ENCODE data around the gene RMDN2. TPM values are rescaled to one million over a fixed set of nuclear protein-coding genes. Genes with fewer than 3 reads are reported as not detected.
"Not testable (repeated sequence)": the region's sequence is repeated elsewhere in the genome, so short reads cannot be mapped to it uniquely, and the experiment has no call there.

The RMDN2 gene
- total and polyA plus RNA-seq, 10 of the 15 experiments (the other 5 are each of a cell fraction or from before 2014, with no cell fraction given): 2.6 to 12.4 (median 9.2) TPM

GRCh38 chr2:37928377-37928776 lies 3.3 kb downstream of the RMDN2 start (continued):
- TF ChIP-seq ZBTB11 (CRISPR knock-in tag; IDR thresholded peaks at IDR 0.05): no peak
- no peak for TF ChIP-seq SREBF2 (IDR thresholded peaks at IDR 0.05; ENCODE audit: low read length)

- DNase-seq (ENCODE audit: low read depth, low spot score); H3K4me3 ChIP-seq; SMC1A ChIA-PET (ENCODE audit: uncharacterized antibody, unreplicated experiment); intact Hi-C loops (cut with micrococcal nuclease; ENCODE audit: unreplicated experiment); H4K20me1 ChIP-seq (ENCODE audit: control insufficient read depth, insufficient read depth); H3K27me3 ChIP-seq (replicated peaks in 1 of 2; ENCODE audit: control insufficient read depth in 2 of 2, insufficient read depth in 2 of 2, low read length in 1 of 2); CTCF ChIA-PET; H2AFZ ChIP-seq (ENCODE audit: control insufficient read depth, low read depth, low read length); H3K27ac ChIP-seq (ENCODE audit: control insufficient read depth, insufficient read depth); RAD21 ChIA-PET (ENCODE audit: unreplicated experiment); H3K79me2 ChIP-seq (ENCODE audit: control insufficient read depth, insufficient read depth, low read length); ATAC-seq; BruUV-seq (replicated peaks); H3K36me3 ChIP-seq (ENCODE audit: control insufficient read depth in 2 of 2, insufficient read depth in 2 of 2, low read length in 1 of 2); H3K9me3 ChIP-seq (replicated peaks; ENCODE audit: control insufficient read depth, insufficient read depth, low read length); FAIRE-seq; H3K4me2 ChIP-seq (ENCODE audit: control insufficient read depth, insufficient read depth); in situ Hi-C loops (cut with MboI); H3K9ac ChIP-seq (ENCODE audit: control insufficient read depth, insufficient read depth, low read length): not testable (repeated sequence)
- 63% methylated on average over 5 of the region's 5 CpGs for WGBS (ENCODE audit: insufficient coverage, insufficient replicate concordance, low lambda C conversion rate, missing lambda C conversion rate)
- peaks cover 11% of the 10 kb centered on the region for H3K4me1 ChIP-seq (ENCODE audit: control insufficient read depth, insufficient read depth, low read length)
- POLR2A ChIA-PET: interaction anchor here (1.1 kb wide), 1 partner anchor 38 kb away, joined by 3 read pairs; no protein-coding TSS in a partner anchor
Observed at GRCh38 chr2:37930392-37930791, 5.3 kb downstream of the RMDN2 start.

DNA sequence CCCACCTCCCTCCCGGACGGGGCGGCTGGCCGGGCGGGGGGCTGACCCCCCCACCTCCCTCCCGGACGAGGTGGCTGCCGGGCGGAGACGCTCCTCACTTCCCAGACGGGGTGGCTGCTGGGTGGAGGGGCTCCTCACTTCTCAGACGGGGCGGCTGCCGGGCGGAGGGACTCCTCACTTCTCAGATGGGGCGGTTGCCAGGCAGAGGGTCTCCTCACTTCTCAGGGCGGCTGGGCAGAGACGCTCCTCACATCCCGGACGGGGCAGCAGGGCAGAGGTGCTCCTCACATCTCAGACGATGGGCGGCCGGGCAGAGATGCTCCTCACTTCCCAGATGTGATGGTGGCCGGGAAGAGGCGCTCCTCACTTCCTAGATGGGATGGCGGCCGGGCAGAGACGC lies 7.8 kb downstream of the RMDN2 start:
- H3K9me3 ChIP-seq (replicated peaks; ENCODE audit: control insufficient read depth, insufficient read depth, low read length); ATAC-seq; H3K27ac ChIP-seq (ENCODE audit: control insufficient read depth, insufficient read depth); RAD21 ChIA-PET (ENCODE audit: unreplicated experiment); FAIRE-seq; SMC1A ChIA-PET (ENCODE audit: uncharacterized antibody, unreplicated experiment); H3K4me3 ChIP-seq; H3K4me2 ChIP-seq (ENCODE audit: control insufficient read depth, insufficient read depth); POLR2A ChIA-PET; H3K27me3 ChIP-seq (replicated peaks in 1 of 2; ENCODE audit: control insufficient read depth in 2 of 2, insufficient read depth in 2 of 2, low read length in 1 of 2); CTCF ChIA-PET; H3K79me2 ChIP-seq (ENCODE audit: control insufficient read depth, insufficient read depth, low read length); in situ Hi-C loops (cut with MboI); H3K9ac ChIP-seq (ENCODE audit: control insufficient read depth, insufficient read depth, low read length); H4K20me1 ChIP-seq (ENCODE audit: control insufficient read depth, insufficient read depth); H3K36me3 ChIP-seq (ENCODE audit: control insufficient read depth in 2 of 2, insufficient read depth in 2 of 2, low read length in 1 of 2); BruUV-seq (replicated peaks); intact Hi-C loops (cut with micrococcal nuclease; ENCODE audit: unreplicated experiment); H2AFZ ChIP-seq (ENCODE audit: control insufficient read depth, low read depth, low read length); DNase-seq (ENCODE audit: low read depth, low spot score): not testable (repeated sequence)
- 95% methylated on average over 4 of the region's 28 CpGs for WGBS (ENCODE audit: insufficient coverage, insufficient replicate concordance, low lambda C conversion rate, missing lambda C conversion rate)
- H3K4me1 ChIP-seq (ENCODE audit: control insufficient read depth, insufficient read depth, low read length): peaks cover 15% of the 10 kb centered on the region
